SK-N-MC (cell line): ENCODE results near the gene TSPAN15.

Experiments
- DNase-seq: peaks from one replicate; pipeline ENCODE4 v3.0.0-alpha.2; 2011; ENCODE audit warnings: low read depth, low spot score
- H3K27ac ChIP-seq: fragments of 200-600 bp; sonication (generic); 2 replicates; pipeline ENCODE4 v1.5.1; 2016; ENCODE audit warnings: mixed run types
- H3K36me3 ChIP-seq: fragments of 200-600 bp; sonication (generic); 2 replicates; pipeline ENCODE4 v1.6.1; 2017; ENCODE audit warnings: antibody characterized with exemption, low read length, mixed read lengths; ENCODE audit not compliant: insufficient read depth
- H3K4me3 ChIP-seq: fragments of 200-600 bp; sonication (generic); 2 replicates; pipeline ENCODE4 v1.5.1; 2016
- H3K9ac ChIP-seq: fragments of 200-600 bp; sonication (generic); 2 replicates; pipeline ENCODE4 v1.8.0; 2017; ENCODE audit warnings: mixed run types, mixed read lengths; ENCODE audit not compliant: insufficient read length
- H3K9me3 ChIP-seq: fragments of 200-600 bp; sonication (generic); 2 replicates; pipeline ENCODE4 v1.6.1; 2017; ENCODE audit warnings: low read depth, mild to moderate bottlenecking, antibody characterized with exemption, low read length, moderate library complexity, mixed read lengths
- EZH2 ChIP-seq: fragments of 200-600 bp; sonication (generic); IDR thresholded peaks from one replicate; pipeline ENCODE4 v1.6.1; 2017; ENCODE audit warnings: antibody characterized with exemption
- FOXP2 ChIP-seq: optimal IDR thresholded peaks from 2 replicates; pipeline ENCODE3; 2011; ENCODE audit warnings: mild to moderate bottlenecking, moderate library complexity; ENCODE audit not compliant: insufficient read depth; ENCODE audit errors: extremely low read length, control extremely low read depth
- POLR2AphosphoS5 ChIP-seq: IDR thresholded peaks from 2 replicates; pipeline ENCODE4 v1.6.1; 2012; ENCODE audit warnings: mild to moderate bottlenecking, low read depth, low read length, borderline replicate concordance

Gene TSPAN15

GRCh38 chr10:69456880-69457693 lies 5.8 kb downstream of the TSPAN15 start:
- no peak overlapping the region for H3K27ac ChIP-seq
- H3K9me3 ChIP-seq = no peaks in the 10 kb centered on the region
- TF ChIP-seq POLR2AphosphoS5 (no peak), FOXP2 (no peak), EZH2 (no peak)
- no peak overlapping the region for H3K4me3 ChIP-seq
- no peak for DNase-seq
- H3K9ac ChIP-seq = no peak overlapping the region
- H3K36me3 ChIP-seq = no peaks in the 10 kb centered on the region

- TF ChIP-seq FOXP2 (no peak), POLR2AphosphoS5 (no peak), EZH2 (no peak)
- Histone ChIP-seq H3K36me3 (no peaks in the 10 kb centered on the region), H3K27ac (no peak overlapping the region), H3K9me3 (no peaks in the 10 kb centered on the region), H3K9ac (no peak overlapping the region), H3K4me3 (no peak overlapping the region)
- no peak for DNase-seq
These were observed 6.5 kb downstream of the TSPAN15 start for GRCh38 chr10:69457771-69458237.

- no peak for TF ChIP-seq EZH2
- no peak for TF ChIP-seq POLR2AphosphoS5
- no peak for TF ChIP-seq FOXP2
- Histone ChIP-seq H3K9ac (no peak overlapping the region), H3K36me3 (no peaks in the 10 kb centered on the region), H3K9me3 (no peaks in the 10 kb centered on the region), H3K27ac (no peak overlapping the region), H3K4me3 (no peak overlapping the region)
- DNase-seq = no peak
These were observed 7.3 kb downstream of the TSPAN15 start for GRCh38 chr10:69458430-69459100.

GRCh38 chr10:69459101-69459790 lies 8.0 kb downstream of the TSPAN15 start:
- no peak overlapping the region for H3K4me3 ChIP-seq
- no peak overlapping the region for H3K27ac ChIP-seq
- H3K9ac ChIP-seq = no peak overlapping the region
- TF ChIP-seq FOXP2 (no peak), POLR2AphosphoS5 (no peak), EZH2 (no peak)
- no peaks in the 10 kb centered on the region for H3K36me3 ChIP-seq
- H3K9me3 ChIP-seq = no peaks in the 10 kb centered on the region
- DNase-seq = no peak

- DNase-seq = no peak
- Histone ChIP-seq H3K9ac (no peak overlapping the region), H3K9me3 (no peaks in the 10 kb centered on the region), H3K36me3 (no peaks in the 10 kb centered on the region), H3K27ac (no peak overlapping the region), H3K4me3 (no peak overlapping the region)
- TF ChIP-seq POLR2AphosphoS5 = no peak
- TF ChIP-seq EZH2 = no peak
- TF ChIP-seq FOXP2 = no peak
These were observed 8.8 kb downstream of the TSPAN15 start for GRCh38 chr10:69459893-69460575.

GRCh38 chr10:69460576-69461242 lies 9.4 kb downstream of the TSPAN15 start:
- Histone ChIP-seq H3K9me3 (no peaks in the 10 kb centered on the region), H3K36me3 (no peaks in the 10 kb centered on the region), H3K4me3 (no peak overlapping the region), H3K27ac (no peak overlapping the region), H3K9ac (no peak overlapping the region)
- DNase-seq = no peak
- TF ChIP-seq POLR2AphosphoS5 = no peak

GRCh38 chr10:69461243-69462025 lies 10.2 kb downstream of the TSPAN15 start:
- no peaks in the 10 kb centered on the region for H3K9me3 ChIP-seq
- TF ChIP-seq POLR2AphosphoS5 (no peak), FOXP2 (no peak), EZH2 (no peak)
- no peak overlapping the region for H3K27ac ChIP-seq
- no peak overlapping the region for H3K4me3 ChIP-seq
- no peak for DNase-seq
- no peaks in the 10 kb centered on the region for H3K36me3 ChIP-seq
- no peak overlapping the region for H3K9ac ChIP-seq
